ENCODE measurements around the gene PKDREJ. TPM values are rescaled to one million over a fixed set of nuclear protein-coding genes. Genes with fewer than 3 reads are reported as not detected.

PKDREJ gene
- total RNA-seq, 1 experiment from 2014 or later = not detected

- Histone ChIP-seq H3K9me3 (ENCODE audit: control insufficient read depth, insufficient read depth, low read depth, low read length) (no peaks in the 10 kb centered on the region), H3K27ac (ENCODE audit: low read length) (no peak overlapping the region), H3K4me3 (ENCODE audit: low read depth in 2 of 2, low read length in 2 of 2) (no peak overlapping the region), H3K4me1 (ENCODE audit: control insufficient read depth, insufficient read depth, low read length) (peaks cover 4% of the 10 kb centered on the region; the same call in 1 of the 2 replicates), H3K36me3 (ENCODE audit: control insufficient read depth, insufficient read depth, low read length) (no peaks in the 10 kb centered on the region), H3K27me3 (ENCODE audit: control insufficient read depth, insufficient read depth, low read length) (no peaks in the 10 kb centered on the region)
- TF ChIP-seq CTCF (IDR thresholded peaks at IDR 0.05) (no peak), SIN3A (IDR thresholded peaks at IDR 0.05; ENCODE audit: borderline replicate concordance, insufficient read depth, low read depth, low read length) (no peak), REST (IDR thresholded peaks at IDR 0.05; ENCODE audit: insufficient read depth in 1 of 2, low read depth in 2 of 2, low read length in 1 of 2) (no peak), TCF7L2 (IDR thresholded peaks at IDR 0.05; ENCODE audit: low read depth, low read length) (no peak), POLR2AphosphoS5 (IDR thresholded peaks at IDR 0.05; ENCODE audit: low read depth, low read length) (no peak)
- no TSS peak for BruUV-seq (replicated peaks)
- no peak for ATAC-seq
- in situ Hi-C loops (cut with HindIII; ENCODE audit: low pct_unique_long_range_greater_than_20kb, low sequenced_read_pairs) (no loop called here), intact Hi-C loops (cut with micrococcal nuclease; ENCODE audit: unreplicated experiment) (no loop called here)
- ChIA-PET CTCF (no interaction called here), POLR2A (no interaction called here)
- DNase-seq (ENCODE audit: low read depth, low spot score) = no peak
These were observed 6.7 kb downstream of the PKDREJ start for GRCh38 chr22:46256358-46256958.

GRCh38 chr22:46251816-46252380 lies 11.2 kb downstream of the PKDREJ start:
- ChIA-PET POLR2A (no interaction called here), CTCF (no interaction called here)
- Histone ChIP-seq H3K4me1 (ENCODE audit: control insufficient read depth, insufficient read depth, low read length) (peaks cover 7% of the 10 kb centered on the region; the same call in 1 of the 2 replicates), H3K36me3 (ENCODE audit: control insufficient read depth, insufficient read depth, low read length) (no peaks in the 10 kb centered on the region), H3K27me3 (ENCODE audit: control insufficient read depth, insufficient read depth, low read length) (no peaks in the 10 kb centered on the region), H3K4me3 (ENCODE audit: low read depth in 2 of 2, low read length in 2 of 2) (no peak overlapping the region), H3K27ac (ENCODE audit: low read length) (no peak overlapping the region; the same call in 1 of the 2 replicates), H3K9me3 (ENCODE audit: control insufficient read depth, insufficient read depth, low read depth, low read length) (no peaks in the 10 kb centered on the region)
- DNase-seq (ENCODE audit: low read depth, low spot score) (no peak), ATAC-seq (no peak)
- TSS peak; percentile 78 for BruUV-seq (replicated peaks)
- intact Hi-C loops (cut with micrococcal nuclease; ENCODE audit: unreplicated experiment) (no loop called here), in situ Hi-C loops (cut with HindIII; ENCODE audit: low pct_unique_long_range_greater_than_20kb, low sequenced_read_pairs) (no loop called here)
- no peak for TF ChIP-seq TCF7L2 (IDR thresholded peaks at IDR 0.05; ENCODE audit: low read depth, low read length)
- no peak for TF ChIP-seq REST (IDR thresholded peaks at IDR 0.05; ENCODE audit: insufficient read depth in 1 of 2, low read depth in 2 of 2, low read length in 1 of 2)
- TF ChIP-seq SIN3A (IDR thresholded peaks at IDR 0.05; ENCODE audit: borderline replicate concordance, insufficient read depth, low read depth, low read length) = no peak
- TF ChIP-seq POLR2AphosphoS5 (IDR thresholded peaks at IDR 0.05; ENCODE audit: low read depth, low read length) = no peak
- no peak for TF ChIP-seq CTCF (IDR thresholded peaks at IDR 0.05)
